Brain microvascular endothelial cell (primary cell): Measurements from ENCODE around the gene POLR2F.

Source experiments
- DNase-seq: peaks from one replicate; pipeline ENCODE4 v3.0.0-alpha.2; 2020
- H3K27ac ChIP-seq: fragments of 250-450 bp; sonication (Bioruptor Pico); 2 replicates; pipeline ENCODE4 v1.5.1; 2020; ENCODE audit warnings: mild to moderate bottlenecking, moderate library complexity
- H3K27me3 ChIP-seq: fragments of 250-450 bp; sonication (Bioruptor Pico); replicated peaks from 2 replicates; pipeline ENCODE4 v1.5.1; 2020; ENCODE audit warnings: mild to moderate bottlenecking
- H3K36me3 ChIP-seq: fragments of 250-450 bp; sonication (Bioruptor Pico); replicated peaks from 2 replicates; pipeline ENCODE4 v1.5.1; 2020; ENCODE audit warnings: mild to moderate bottlenecking
- H3K4me3 ChIP-seq: 2 replicates; pipeline ENCODE4 v1.5.1; 2011; ENCODE audit warnings: low read depth, mild to moderate bottlenecking, control low read depth, low read length, moderate library complexity
- in situ Hi-C: cut with HindIII; loops from 2 replicates; pipeline ENCODE4 v1.10.0; 2017; ENCODE audit warnings: low sequenced_read_pairs, low pct_ligation_motif_present
- TF ChIP-seq, protein P1 (sequence below): IDR thresholded peaks from 2 replicates; pipeline ENCODE4 v1.5.1; 2011; ENCODE audit warnings: low read depth, mild to moderate bottlenecking, moderate library complexity, low read length, control low read depth, inconsistent platforms; ENCODE audit errors: missing control alignments

Gene POLR2F

DNA sequence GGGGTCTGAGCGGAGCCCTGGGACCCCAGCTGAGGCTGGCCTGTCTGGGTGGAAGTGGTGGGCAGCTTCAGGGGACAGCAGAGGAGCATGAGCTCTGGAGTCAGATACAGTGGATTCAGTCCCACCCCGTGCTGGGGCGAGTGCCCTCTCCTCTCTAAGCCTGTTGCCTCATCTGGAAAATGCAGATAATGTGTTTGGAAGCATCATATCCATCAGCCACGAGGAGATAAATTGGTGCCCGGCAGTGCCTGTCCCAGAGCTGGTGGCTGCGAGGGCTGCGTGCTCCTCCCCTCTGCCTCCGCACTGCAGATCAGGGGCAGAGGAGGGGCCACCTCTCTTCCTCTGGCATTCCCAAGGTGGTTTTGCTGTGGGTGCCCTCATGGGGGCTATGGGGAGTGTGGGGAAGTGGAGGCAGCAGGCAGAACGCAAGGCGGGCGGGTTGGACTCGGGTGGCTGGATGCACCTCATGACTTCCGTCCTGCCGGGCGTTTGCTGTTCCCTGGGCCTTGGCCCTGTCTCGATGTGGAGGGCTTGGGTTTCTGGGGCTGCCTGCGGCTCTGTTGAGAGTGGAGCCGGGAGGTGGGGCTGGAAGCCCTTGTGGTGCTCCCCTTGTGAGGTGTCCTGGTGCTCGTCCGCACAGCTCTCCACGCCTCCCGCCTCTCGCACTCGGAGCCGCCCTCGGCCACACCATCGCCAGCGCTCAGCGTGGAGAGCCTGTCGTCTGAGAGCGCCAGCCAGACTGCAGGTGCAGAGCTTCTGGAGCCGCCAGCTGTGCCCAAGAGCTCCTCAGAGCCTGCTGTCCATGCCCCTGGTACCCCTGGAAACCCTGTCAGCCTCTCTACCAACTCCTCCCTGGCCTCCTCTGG lies 26.5 kb upstream of the POLR2F start:
- Histone ChIP-seq H3K27me3 (no peaks in the 10 kb centered on the region), H3K36me3 (peaks cover 68% of the 10 kb centered on the region), H3K27ac (no peak overlapping the region), H3K4me3 (no peak overlapping the region)
- DNase-seq: no peak
- TF ChIP-seq, protein P1, sequence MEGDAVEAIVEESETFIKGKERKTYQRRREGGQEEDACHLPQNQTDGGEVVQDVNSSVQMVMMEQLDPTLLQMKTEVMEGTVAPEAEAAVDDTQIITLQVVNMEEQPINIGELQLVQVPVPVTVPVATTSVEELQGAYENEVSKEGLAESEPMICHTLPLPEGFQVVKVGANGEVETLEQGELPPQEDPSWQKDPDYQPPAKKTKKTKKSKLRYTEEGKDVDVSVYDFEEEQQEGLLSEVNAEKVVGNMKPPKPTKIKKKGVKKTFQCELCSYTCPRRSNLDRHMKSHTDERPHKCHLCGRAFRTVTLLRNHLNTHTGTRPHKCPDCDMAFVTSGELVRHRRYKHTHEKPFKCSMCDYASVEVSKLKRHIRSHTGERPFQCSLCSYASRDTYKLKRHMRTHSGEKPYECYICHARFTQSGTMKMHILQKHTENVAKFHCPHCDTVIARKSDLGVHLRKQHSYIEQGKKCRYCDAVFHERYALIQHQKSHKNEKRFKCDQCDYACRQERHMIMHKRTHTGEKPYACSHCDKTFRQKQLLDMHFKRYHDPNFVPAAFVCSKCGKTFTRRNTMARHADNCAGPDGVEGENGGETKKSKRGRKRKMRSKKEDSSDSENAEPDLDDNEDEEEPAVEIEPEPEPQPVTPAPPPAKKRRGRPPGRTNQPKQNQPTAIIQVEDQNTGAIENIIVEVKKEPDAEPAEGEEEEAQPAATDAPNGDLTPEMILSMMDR: no peak
- in situ Hi-C loops: no loop called here

GRCh38 chr22:37927637-37927936 lies 25.9 kb upstream of the POLR2F start:
- H3K36me3 ChIP-seq: peaks cover 74% of the 10 kb centered on the region
- TF ChIP-seq, protein P1: no peak

DNA sequence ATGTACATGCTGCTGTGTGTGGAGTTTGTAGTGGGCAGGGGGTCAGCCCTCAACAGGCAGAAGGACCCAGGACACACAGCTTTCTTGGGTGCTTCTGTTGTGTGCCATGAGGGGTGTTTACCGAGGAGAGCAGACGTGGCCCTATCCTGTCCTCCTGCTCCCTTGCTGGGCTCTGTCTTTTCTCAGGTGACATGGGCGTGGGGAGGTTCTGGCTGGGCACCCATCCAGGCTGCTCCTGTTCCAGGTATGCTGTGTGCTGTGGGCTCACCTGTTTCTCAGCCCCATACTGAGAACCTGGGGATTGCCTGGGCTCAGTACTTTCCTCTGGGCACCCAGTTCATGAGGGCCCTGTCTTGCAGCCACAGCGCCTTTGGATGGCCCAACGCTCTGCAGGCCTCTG lies 24.1 kb upstream of the POLR2F start:
- Histone ChIP-seq H3K36me3 (peaks cover 75% of the 10 kb centered on the region), H3K4me3 (no peak overlapping the region), H3K27me3 (no peaks in the 10 kb centered on the region), H3K27ac (no peak overlapping the region)
- in situ Hi-C loops: no loop called here
- no peak for DNase-seq
- TF ChIP-seq, protein P1: no peak

More at GRCh38 chr22:37927637-37927936, 25.9 kb upstream of the POLR2F start:
- no peak overlapping the region for H3K4me3 ChIP-seq
- no peak for DNase-seq
- H3K27me3 ChIP-seq: no peaks in the 10 kb centered on the region
- no peak overlapping the region for H3K27ac ChIP-seq
- in situ Hi-C loops: no loop called here

DNA sequence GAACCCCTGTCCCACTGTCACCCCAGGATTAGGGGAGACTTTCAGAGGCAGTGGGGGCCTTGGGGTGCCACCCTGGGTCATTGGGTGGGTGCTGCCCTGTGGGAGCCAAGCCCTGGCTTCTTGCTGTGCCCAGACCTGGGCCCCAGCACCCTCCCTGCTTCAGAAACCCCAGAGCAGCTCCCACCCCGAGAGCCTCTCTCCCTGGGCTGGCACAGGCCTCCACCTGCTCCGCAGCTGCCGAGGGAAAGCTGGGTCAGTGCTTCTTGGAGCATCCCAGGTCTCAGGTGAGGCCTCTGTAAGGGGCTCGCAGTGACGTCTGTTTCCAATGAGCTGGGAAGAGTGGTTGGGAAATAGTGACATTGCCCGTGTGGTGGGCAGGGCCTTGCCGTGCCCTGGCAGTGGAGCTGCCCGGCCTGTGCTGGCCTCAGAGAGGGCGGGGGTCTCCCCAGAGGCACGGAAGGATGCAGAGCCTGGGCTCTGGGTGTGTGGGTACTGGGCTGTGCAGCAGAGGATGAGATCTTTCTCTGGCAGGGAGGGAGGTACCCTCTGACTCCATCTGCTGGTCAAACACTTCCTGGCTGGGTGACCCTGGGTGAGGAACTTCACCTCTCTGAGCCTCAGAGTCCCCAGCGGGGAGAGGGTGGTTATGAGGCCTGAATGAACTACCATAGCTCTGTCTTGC lies 23.1 kb upstream of the POLR2F start:
- Histone ChIP-seq H3K27ac (no peak overlapping the region), H3K36me3 (peaks cover 68% of the 10 kb centered on the region)
- DNase-seq: no peak

GRCh38 chr22:37930952-37931440 lies 22.5 kb upstream of the POLR2F start:
- no peak for DNase-seq
- Histone ChIP-seq H3K36me3 (peaks cover 62% of the 10 kb centered on the region), H3K27me3 (no peaks in the 10 kb centered on the region), H3K27ac (no peak overlapping the region), H3K4me3 (no peak overlapping the region)
- in situ Hi-C loops: no loop called here
- TF ChIP-seq, protein P1: no peak

More for the DNA sequence above, 23.1 kb upstream of the POLR2F start:
- TF ChIP-seq, protein P1: peak; percentile 77
- Histone ChIP-seq H3K27me3 (no peaks in the 10 kb centered on the region), H3K4me3 (no peak overlapping the region)
- in situ Hi-C loops: no loop called here
